HG03025 (cell line): ENCODE measurements around the gene ST8SIA4.
"Not testable (repeated sequence)": the region's sequence is repeated elsewhere in the genome, so short reads cannot be mapped to it uniquely, and the experiment has no call there.

ENCODE experiments used
- ATAC-seq: cut with Tn5 transposase; IDR thresholded peaks from one replicate; pipeline ENCODE4 v1.9.1; 2021; ENCODE audit warnings: mild to moderate bottlenecking, moderate library complexity; ENCODE audit not compliant: unreplicated experiment, low FRiP score

Gene ST8SIA4

GRCh38 chr5:100789694-100790093, 113.4 kb downstream of the ST8SIA4 start:
- ATAC-seq = no peak

GRCh38 chr5:100788417-100788816, 114.7 kb downstream of the ST8SIA4 start:
- no peak for ATAC-seq

GRCh38 chr5:100787648-100788047, 115.4 kb downstream of the ST8SIA4 start:
- ATAC-seq = peak; percentile 70

- ATAC-seq = not testable (repeated sequence)
Measured at GRCh38 chr5:100785536-100785935, 117.5 kb downstream of the ST8SIA4 start.

- ATAC-seq = peak; percentile 82
Measured at GRCh38 chr5:100780376-100780870, 122.7 kb downstream of the ST8SIA4 start.

DNA sequence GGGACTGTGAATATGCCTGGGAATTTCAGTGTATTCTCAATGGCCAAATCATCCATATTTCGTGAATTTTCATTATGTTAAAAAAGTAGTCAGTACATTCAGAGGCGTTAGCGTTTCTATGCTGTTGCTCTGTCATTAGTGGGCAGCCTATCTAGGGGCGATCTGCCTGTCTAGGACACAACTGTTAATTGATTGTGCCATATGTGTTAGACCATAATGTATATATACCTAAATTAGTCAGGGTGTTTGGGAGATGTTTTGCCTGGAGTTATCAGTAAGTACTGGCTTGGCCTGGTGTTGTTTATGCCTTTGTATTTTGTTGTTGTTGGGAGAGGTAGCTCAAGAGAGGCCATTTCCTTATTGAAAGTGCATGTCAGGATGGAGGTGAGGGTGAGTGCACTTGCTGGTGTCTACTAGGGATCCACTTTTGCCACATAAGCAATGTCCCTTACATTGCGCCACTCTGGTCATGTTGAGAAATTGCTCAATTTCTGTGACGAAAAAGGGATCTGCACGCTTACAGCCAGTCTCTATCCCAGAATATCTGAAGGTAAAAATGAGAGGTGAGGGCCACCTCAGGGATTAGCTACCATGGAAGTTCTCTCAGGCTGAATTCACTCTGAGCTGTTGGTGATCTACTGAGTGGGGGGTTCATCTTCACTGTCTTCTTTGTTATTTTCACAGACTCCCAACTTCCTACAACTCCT, 123.3 kb downstream of the ST8SIA4 start:
- peak; percentile 29 for ATAC-seq

DNA sequence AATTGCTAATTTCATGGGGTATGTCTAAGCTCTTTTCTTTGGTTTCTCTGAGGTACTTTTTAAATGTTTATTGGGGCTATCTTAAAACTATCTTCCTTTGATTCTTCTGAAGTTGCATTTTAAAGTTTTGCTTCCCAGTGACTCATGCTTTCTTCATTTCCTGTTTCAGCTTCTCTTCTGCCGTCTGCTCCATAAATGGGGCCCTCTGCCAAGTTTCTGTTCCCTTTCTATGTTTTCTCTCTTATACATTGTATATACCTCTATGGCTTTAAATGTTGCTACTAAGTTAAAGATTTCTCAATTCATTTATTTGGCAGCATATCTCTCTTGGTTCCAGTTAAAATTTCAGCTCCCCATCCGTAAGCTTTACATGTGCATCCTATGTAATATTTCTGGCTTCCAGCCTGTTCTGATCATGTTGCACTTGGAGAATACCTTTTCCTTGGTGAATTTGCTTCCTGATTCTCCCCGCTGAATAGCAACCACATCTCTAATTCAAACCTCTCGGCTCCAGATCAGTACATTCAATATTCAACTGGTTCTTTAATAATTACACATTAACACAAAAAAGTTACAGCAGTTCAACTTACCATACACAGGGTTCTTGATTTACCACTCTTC, 125.3 kb downstream of the ST8SIA4 start:
- ATAC-seq = peak; percentile 73

DNA sequence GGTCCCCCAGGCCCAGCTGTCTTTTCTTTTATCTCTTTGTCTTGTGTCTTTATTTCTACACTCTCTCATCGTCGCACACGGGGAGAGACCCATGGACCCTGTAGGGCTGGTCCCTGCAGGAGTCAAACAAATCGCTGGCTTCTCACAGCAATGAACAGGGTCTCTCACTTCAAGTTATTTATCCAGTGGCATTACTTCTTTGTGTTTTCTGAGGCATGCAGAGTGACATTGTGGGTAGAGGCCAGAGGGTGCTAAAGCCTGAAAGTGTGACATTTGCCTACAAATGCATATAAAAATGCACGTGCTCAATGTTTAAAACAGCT, 127.6 kb downstream of the ST8SIA4 start:
- ATAC-seq = no peak

DNA sequence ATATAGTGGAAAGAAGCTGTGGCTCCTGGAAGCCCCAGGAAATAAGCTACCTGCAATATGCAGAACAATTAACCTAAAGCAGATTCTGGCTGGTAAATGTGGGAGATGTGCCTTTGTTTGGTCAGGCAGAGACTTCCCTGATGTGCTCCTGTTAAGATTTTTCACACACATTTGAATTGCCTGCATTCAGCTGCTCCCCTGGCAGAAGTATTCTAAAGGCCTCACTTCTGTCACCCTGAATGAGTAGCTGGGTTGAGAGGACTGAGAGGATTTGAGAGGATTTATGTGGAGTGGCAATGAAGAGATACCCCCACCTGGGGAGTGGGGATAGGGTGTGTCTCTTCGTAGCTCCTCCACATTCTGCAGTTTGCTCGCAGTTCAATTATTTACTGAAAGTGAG, 130.5 kb downstream of the ST8SIA4 start:
- ATAC-seq = no peak

DNA sequence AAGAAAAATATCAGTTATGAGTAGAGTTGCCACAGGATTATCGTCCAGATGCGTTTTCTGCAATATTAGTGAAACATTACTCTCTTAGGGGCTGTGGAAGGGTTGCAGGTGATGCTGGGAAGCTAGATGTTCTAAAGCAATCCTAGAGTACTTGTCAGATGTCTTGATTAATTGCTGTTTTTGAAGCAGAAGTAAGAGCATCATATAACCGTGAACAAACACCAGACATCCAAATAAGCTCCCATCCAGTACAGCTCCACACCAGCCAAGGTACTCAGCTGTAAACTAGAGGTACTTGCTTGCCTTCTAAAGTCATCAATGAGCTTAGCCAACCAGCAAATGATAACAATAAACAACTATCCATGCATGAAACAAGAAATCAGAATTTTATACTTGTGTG, 131.1 kb downstream of the ST8SIA4 start:
- no peak for ATAC-seq

DNA sequence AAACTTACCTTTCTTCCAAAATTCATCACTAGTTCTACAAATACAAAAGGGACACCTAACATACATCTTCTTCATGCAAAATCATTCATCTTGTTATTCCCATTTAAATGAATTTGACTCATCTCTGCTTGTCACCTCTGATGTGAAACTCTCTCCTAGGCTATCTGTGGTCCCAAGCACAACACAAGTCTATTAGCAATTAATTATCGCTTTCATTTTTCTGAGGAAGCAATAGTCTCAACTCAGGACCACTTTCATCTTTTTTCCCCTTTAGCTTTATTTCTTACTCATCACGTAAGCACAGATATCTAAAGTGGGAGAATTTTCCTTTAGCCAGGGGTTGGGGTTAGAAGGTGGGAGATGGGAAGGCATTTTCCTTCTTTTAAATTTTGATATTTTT, 131.9 kb downstream of the ST8SIA4 start:
- no peak for ATAC-seq

DNA sequence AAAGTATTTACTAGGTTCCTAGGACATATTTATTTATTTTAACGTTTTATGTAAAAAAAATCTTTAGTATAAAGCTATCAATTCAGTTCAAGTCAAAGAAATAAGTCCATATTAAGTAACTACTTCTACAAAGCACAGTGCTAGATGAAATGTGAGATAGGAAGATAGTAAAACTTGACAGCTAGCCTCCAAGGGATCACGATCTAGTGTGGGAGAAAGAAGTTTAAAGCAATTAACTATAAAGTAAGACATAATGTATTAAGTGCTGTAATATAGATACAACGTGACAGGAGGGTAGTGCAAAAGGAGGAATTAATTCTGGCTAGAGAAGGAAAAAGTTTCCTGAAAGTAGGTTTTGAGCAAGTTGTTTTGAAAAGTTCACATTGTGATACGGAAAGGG, 134.9 kb downstream of the ST8SIA4 start:
- ATAC-seq = no peak

DNA sequence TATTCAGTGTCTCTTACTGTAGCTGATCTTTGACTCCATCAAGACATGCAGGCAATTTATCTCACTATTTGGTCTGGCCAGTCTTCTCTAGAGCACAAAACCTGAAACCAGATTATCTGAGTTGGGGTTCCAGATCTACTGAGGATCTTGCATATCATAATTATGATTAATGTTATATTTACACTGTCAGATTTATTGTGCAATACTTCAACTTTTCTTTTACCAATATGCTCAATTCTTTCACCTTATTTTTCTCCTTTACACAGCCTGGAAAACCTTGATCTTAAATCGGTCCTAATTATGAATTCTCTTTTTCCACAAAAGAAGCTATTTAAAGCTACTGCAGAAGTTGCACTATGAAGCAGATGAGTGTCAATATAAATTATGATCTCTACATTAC, 140.1 kb downstream of the ST8SIA4 start:
- no peak for ATAC-seq

GRCh38 chr5:100762108-100762507, 141.0 kb downstream of the ST8SIA4 start:
- ATAC-seq = no peak

GRCh38 chr5:100761192-100761591, 141.9 kb downstream of the ST8SIA4 start:
- ATAC-seq = no peak

DNA sequence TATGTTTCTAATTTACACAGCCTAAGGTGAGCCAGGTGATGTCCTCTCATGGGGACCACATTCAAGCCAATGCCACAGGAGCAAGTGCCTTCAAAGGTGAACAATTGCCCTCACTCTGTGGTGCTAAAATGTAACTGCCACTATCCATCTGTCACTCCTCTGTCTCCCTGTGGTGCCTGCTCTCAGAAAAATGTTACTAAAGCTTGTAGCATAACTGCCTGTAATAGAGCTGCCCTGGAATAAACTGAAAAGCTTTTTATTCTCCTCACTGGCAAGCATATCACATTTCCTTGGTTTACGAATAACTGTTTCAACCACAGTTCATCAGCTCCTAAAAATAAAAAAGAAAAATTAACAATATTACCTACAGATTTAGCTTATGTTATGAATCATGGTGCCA, 142.4 kb downstream of the ST8SIA4 start:
- ATAC-seq = no peak

- no peak for ATAC-seq
Measured at GRCh38 chr5:100758780-100759179, 144.3 kb downstream of the ST8SIA4 start.

GRCh38 chr5:100758306-100758705, 144.8 kb downstream of the ST8SIA4 start:
- ATAC-seq = no peak

DNA sequence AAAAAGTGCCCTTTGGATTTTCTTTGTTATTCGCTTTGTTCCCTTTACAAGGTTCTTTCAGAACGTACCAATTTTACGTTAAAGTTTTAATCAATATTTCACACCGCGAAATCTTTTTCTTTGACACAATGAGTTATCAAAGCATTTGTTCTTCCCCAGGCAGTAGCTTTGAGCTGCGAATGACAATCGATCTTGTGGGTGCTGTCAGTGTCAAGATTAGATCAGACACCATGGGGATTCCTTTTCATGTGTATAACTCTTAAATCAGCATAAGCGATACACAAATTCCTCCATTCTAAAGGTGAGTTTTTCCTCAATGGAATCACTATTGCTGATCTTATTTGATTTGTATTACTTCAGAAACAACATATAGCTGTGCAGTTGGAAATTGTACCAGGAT, 145.5 kb downstream of the ST8SIA4 start:
- ATAC-seq = no peak
